NOMO-1 treated with DMSO at 0.1 percent for 48 hours (cell line): ENCODE data around the gene RALB.
"Not testable (repeated sequence)": the region's sequence is repeated elsewhere in the genome, so short reads cannot be mapped to it uniquely, and the experiment has no call there.

ENCODE experiments used
- DNase-seq: peaks from one replicate; lab custom pipeline; 2025; ENCODE audit not compliant: unreplicated experiment; lab: John Stamatoyannopoulos, UW

RALB gene

DNA sequence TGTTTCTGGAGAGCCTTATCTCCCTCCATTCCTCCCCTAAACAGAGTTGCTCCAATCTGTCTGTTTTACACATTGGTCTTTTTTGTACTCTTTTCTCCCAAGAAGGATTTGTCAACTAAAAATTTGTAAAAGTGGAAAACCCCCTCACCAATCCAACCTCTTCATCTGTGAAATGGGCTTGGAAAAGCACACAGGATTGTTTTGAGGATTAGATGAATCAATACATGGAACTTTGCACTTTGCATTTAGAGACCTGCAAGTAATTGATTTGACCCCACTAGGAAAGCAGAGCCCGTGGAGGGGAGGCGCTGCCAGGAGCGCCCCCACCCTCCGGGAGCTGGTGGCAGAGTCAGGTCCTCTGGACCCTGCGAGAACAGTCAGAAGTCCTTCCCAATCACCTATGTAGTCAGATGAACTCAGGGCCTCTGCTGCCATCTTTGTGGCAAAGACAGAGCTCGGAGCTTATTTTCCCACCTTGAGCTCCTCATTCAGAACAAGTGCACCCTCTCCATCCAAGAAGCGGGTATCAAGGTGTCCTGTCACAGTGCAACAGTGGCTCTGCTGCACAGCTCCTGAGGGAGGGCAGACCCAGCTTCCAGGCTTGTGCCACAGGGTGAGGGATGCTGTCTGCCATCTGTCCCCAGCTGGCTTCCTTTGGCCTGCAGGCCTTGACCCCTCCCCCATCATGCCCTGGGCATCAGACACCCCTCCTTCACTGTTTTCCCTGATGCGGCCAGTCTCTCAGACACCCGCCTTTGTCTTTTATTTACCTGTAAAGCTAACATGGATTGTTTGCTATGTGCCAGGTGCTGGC lies 27.7 kb upstream of the RALB start:
- DNase-seq = no peak

DNA sequence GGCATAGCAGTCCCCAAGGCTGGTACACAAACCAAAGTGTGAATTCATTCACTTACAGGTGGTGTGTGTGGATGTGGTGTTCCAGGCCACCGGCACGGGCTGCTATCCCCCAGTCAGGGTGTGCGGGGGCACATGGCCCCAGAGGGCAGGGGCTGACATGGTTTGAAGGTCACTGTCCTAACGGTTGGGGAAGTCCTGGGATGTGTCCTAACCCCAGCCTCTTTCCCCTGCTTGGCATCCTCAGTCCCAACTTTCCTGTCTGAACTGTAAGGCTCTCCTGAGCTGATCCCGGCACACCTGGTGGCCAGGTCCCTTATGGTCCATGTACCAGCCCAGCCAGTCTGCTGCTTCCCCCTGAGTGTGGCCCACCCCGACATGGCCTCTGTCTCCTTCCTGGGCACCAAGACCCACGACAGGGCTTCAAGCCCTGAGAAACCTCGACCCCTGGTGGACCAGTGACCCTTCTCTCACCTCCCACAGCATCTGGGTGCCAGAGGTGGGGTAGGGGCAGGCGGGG lies 27.0 kb upstream of the RALB start:
- no peak for DNase-seq

DNA sequence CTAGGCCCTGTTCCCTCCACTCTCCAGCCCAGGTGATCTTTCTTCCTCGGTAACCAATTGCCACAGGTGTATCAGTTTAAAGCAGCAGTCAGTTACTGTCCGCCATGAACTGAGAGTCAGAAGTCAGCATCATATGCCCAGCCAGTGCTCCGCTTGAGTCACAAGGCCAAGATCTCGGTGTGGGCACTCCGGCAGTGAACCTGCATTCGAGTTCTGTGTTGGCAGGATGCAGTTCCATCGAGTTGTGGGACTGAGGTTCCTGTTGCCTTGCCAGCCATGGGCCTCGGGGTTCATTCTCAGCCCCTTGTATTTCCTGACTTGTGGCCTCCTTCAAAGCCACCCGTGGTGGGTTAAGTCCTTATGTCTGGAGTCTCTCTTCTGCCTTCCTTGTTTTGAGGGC lies 26.3 kb upstream of the RALB start:
- no peak for DNase-seq

GRCh38 chr2:120227111-120227991 lies 25.3 kb upstream of the RALB start:
- no peak for DNase-seq

- peak; percentile 2 for DNase-seq
Observed at GRCh38 chr2:120228503-120228902, 24.1 kb upstream of the RALB start.

- no peak for DNase-seq
Observed at GRCh38 chr2:120229341-120229740, 23.3 kb upstream of the RALB start.

- no peak for DNase-seq
Observed at GRCh38 chr2:120230515-120231471, 21.9 kb upstream of the RALB start.

GRCh38 chr2:120231564-120231973 lies 21.1 kb upstream of the RALB start:
- DNase-seq = no peak

- DNase-seq = peak; percentile 37
Observed at GRCh38 chr2:120231974-120232635, 20.5 kb upstream of the RALB start.

DNA sequence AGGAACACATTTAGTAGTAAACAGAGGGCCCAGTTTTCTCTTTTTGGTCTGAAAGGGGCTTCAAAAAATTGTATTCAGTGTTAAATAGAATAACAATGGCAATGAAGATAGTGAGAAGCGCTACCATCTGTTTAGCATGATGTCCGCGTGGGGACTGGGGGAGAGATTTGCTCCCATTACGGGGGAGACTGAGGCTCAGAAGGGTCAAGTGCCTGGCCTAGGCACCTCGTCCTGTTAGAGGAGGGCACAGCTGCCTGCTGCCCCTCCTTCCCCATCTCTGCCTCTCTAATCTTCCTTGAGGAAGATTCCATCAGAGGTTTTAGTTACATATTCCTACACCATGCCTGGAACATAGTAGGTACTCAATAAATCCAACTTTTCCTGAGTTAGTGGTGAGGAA lies 19.4 kb upstream of the RALB start:
- DNase-seq = no peak

DNA sequence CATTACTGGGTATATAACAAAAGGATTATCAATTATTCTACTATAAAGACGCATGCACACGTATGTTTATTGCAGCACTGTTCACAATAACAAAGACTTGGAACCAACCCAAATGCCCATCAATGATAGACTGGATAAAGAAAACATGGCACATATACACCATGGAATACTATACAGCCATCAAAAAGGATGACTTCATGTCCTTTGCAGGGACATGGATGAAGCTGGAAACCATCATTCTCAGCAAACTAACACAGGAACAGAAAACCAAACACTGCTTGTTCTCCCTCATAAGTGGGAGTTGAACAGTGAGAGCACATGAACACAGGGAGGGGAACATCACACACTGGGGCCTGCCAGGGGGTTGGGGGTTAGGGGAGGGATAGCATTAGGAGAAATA lies 17.5 kb upstream of the RALB start:
- DNase-seq = not testable (repeated sequence)

DNA sequence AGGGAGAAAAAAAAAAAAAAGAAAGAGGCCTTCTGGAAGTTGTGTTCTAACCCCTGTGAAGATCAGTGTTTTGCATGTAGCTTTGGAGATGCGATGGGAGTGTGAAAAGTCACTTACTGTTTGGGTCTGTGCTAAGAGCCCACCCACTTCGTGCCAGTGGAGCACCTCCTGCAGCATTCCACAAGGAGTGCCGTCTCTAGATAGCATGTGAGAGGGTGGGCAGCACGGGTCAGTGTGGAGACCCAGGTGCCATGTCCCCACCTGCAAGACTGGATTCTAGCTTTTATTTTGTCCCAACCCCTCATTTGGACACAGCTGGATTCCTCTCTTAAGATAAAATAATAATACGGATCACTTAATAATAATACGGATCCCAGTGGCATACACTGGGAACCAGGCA lies 17.0 kb upstream of the RALB start:
- no peak for DNase-seq

DNA sequence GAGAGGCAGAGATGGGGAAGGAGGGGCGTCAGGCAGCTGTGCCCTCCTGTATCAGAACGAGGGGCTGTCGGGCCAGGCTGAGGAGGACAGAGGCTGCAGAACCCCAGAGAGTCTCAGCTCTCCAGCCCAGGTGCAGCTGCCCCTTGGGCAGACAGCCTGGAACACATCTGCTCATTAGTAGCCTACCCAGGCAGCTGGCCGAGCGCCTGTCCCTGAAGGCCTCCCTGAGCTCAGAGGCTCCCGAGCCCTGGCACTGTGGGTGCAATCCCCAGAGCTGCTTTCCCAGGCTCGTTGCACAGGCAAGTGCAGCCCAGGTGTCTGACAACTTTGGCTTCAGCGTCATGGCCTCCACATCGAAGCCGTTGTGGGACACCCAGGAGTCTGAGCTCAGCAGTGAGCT lies 16.3 kb upstream of the RALB start:
- DNase-seq = no peak

GRCh38 chr2:120236791-120237190 lies 15.9 kb upstream of the RALB start:
- no peak for DNase-seq

- DNase-seq = no peak
Observed at GRCh38 chr2:120237491-120237902, 15.2 kb upstream of the RALB start.

- DNase-seq = no peak
Observed at GRCh38 chr2:120238728-120239487, 13.7 kb upstream of the RALB start.

GRCh38 chr2:120239488-120240287 lies 13.0 kb upstream of the RALB start:
- DNase-seq = no peak

GRCh38 chr2:120240901-120241429 lies 11.7 kb upstream of the RALB start:
- no peak for DNase-seq
